GM19193 (cell line): ENCODE results near the gene CD83.

Experiments used
- POLR2A ChIP-seq: IDR thresholded peaks from 4 replicates; pipeline ENCODE4 v1.6.1; 2011; ENCODE audit not compliant: insufficient read depth, insufficient read length; ENCODE audit errors: extremely low read depth

The CD83 gene, protein sequence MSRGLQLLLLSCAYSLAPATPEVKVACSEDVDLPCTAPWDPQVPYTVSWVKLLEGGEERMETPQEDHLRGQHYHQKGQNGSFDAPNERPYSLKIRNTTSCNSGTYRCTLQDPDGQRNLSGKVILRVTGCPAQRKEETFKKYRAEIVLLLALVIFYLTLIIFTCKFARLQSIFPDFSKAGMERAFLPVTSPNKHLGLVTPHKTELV

DNA sequence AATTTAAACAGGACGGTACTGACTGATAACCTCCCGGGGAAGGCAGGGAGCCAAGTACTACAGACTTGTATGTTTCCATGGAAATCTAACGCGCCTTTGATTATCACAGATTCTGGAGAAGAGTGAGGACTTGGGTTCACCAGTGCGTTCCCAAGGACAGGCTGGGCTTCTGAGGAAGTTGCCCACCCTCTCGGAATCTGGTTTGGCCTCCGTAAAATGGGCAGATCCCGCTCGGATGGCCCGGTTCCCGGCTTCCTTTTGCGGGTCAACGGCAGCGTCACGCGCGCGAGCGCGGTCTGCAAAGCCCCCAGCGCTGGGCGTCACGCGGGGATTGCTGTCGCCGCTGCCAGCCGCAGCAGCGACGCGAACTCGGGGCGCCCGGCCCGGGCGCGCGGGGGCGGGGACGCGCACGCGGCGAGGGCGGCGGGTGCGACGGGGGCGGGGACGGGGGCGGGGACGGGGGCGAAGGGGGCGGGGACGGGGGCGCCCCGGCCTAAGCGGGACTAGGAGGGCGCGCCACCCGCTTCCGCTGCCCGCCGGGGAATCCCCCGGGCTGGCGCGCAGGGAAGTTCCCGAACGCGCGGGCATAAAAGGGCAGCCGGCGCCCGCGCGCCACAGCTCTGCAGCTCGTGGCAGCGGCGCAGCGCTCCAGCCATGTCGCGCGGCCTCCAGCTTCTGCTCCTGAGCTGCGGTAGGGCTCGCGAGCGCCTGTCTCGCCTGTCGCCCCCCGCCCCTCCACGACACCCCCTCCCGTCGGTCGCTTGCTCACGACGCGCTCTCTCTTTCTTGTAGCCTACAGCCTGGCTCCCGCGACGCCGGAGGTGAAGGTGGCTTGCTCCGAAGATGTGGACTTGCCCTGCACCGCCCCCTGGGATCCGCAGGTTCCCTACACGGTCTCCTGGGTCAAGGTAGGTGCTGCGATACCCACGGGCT lies at the start of gene CD83:
Gene CD83, plus strand, starts transcription at position 615 of the 933 bp plus-strand sequence. Its CDS starts 40 bp downstream, at position 655.
- TF ChIP-seq POLR2A, result peak; percentile 98

DNA sequence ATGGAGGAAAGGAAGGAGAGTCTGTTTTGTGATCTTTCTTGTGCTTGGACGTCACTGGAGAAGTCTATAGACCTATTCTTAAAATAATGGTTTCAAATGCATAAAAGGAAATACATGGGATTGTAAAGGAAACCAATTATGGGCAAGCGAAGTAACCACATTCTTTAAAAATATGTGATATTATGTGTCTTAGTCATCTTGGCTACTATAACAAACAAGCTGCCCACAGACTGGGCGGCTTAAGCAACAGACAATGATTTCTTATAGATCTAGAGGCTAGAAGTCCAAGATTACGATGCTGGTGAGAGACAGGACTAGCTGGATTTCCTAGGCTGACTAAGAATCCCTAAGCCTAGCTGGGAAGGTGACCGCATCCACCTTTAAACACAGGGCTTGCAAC lies 49.4 kb upstream of the CD83 start:
- no peak for TF ChIP-seq POLR2A

DNA sequence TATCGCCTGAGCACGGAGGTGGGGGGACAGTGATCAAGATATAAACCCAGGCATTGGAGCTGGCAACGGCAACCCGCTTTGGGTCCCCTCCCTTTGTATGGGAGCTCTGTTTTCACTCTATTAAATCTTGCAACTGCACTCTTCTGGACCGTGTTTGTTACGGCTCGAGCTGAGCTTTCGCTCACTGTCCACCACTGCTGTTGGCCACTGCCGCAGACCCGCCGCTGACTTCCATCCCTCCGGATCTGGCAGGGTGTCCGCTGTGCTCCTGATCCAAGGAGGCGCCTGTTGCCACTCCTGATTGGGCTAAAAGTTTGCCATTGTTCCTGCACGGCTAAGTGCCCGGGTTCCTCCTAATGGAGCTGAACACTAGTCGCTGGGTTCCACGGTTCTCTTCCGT lies 48.9 kb upstream of the CD83 start:
- no peak for TF ChIP-seq POLR2A

GRCh38 chr6:14070457-14070856 lies 47.1 kb upstream of the CD83 start:
- TF ChIP-seq POLR2A, result no peak

DNA sequence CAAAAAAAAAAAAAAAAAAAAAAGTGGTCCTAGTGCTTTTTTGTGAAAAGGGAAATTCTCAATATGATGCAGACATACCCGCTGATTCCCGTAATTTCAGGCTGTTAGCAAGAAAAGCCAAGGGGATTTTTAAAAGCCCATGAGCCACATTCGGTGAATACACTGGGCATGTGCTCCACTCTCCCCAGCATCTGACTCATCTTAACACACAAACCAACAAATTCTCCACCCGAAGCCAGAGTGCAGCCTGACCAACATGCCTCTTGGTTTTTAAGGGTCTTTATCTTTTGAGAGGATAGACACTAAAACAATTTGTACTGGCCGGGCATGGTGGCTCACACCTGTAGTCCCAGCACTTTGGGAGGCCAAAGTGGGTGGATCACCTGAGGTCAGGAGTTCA lies 45.5 kb upstream of the CD83 start:
- TF ChIP-seq POLR2A, result no peak

DNA sequence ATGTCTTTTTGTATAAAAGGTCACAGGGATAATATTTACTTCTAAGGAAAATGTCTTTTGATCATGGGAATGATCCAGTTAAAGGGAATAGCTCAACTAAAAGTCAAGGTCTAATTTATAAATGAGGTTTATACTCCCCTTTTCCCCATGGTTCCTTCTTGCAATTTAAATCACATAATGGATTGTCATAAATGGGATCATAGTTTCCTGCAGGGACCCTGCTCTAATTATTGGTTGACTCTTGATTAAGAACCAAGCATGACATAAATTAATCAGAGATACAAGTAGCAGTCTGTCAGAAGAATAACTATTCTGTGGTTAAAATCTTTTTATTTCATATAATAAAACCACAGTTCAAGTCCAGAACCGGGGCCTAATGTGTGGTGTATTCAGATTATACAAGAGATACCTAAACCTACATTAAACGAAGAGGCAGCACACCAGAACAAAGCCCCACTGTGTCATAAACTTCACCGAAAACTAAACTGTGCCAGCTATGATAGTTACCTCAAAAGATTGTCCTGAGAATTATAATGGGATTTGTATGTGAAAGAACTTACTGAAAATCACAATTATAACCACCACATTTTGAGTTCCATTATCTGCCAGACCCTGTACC lies 43.0 kb upstream of the CD83 start:
- TF ChIP-seq POLR2A, result no peak

DNA sequence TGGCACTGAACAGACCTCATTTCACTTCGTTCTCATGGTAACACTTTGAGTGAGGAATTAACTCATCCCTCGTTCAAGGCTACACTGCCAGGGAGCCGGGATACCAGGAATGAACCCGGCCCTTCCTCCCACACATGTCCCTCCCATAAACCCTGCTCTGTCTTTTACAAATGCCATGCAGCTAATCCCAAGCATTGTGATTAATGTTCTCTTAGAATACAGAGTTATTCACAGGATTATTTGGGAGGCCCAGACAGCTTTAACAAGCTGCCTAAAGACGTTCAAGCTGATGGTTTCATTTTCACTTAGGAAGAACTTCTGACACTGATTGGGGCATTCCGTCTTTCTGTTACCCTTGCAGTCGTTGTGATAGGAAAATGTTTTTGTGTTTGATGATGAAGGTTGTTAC lies 42.5 kb upstream of the CD83 start:
- no peak for TF ChIP-seq POLR2A

DNA sequence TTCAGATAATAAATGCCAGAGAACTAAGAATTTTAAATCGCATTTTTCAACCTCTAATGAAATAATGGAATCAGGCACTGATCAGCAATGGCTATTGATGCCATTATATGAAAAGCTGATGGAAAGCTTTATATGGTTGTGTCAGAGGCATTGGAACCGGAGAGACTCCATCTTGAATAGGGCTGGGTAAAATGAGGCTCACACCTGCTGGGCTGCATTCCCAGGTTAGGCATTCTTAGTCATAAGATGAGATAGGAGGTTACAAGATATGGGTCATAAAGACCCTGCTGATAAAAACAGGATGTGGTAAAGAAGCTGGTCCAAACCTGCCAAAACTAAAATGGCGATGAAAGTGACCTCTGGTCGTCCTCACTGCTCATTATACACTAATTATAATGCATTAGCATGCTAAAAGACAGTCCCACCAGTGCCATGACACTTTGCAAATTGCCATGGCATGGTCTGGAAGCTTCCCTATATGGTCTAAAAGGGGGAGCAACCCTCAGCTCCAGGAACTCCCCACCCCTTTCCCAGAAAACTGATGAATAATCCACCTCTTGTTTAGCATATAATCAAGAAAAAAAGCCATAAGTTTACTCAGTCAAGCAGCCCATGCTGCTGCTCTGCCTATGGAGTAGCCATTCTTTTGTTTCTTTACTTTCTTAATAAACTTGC lies 40.2 kb upstream of the CD83 start:
- TF ChIP-seq POLR2A, result no peak

- TF ChIP-seq POLR2A, result no peak
These were observed 38.1 kb upstream of the CD83 start for GRCh38 chr6:14079433-14079832.

DNA sequence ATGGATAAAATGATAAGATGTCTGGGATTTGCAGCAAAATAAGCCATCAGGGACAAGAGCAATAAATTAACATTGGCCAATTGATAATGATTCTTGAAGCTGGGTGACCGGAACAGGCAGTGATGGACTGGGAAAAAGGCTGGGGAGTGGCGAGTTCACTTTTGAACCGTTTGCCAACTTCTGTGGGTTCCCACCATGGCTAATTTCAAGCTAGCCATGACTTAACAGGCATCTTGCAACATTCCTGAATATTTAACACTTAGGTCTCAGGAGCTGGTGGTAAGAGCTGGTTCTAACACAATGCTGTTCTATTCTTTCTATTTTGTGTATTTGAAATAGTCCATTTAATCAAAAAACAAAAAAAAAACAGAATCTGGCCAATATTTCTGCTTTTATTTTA lies 37.6 kb upstream of the CD83 start:
- no peak for TF ChIP-seq POLR2A

DNA sequence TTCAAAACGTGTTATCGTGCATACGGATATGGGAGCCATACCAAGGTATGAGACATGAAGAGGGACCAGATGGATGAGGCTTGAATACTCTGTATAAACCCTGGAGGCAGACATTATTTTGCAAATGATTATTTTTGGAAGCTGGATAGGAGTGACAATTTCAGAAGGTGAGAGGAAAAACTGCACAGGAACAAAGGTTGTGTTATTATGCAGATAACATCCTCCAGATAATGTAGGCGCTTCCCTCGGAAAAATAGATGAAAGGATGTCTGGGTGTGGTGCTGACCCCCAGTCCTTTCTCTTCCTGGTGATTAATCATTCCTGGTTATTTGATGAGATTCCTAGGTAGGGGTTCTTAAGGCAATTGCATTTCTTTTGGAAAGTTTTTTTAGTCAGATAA lies 36.4 kb upstream of the CD83 start:
- TF ChIP-seq POLR2A, result no peak

DNA sequence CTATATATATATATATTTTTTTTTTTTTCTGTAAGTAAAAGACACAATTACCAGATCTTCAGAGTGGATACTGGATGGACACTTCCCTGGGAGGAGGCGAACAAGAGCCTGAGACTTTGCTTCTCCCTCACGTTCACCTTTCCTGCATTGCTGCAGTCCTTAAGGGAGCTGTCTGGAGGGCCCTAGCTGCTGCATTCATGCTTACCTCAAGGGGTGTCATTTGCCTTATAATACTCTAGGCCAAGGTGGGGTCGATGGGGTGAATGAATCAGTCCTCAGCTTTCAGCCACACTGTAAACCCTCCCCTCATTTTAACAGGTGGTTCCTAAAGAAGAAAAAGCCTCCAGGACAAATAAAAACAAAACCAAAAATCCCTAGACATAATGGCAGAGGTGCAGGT lies 34.8 kb upstream of the CD83 start:
- TF ChIP-seq POLR2A, result no peak

- TF ChIP-seq POLR2A, result no peak
These were observed 34.3 kb upstream of the CD83 start for GRCh38 chr6:14083262-14083661.

GRCh38 chr6:14083751-14084150 lies 33.8 kb upstream of the CD83 start:
- no peak for TF ChIP-seq POLR2A

- no peak for TF ChIP-seq POLR2A
These were observed 33.2 kb upstream of the CD83 start for GRCh38 chr6:14084388-14084787.
